ENCODE results near the gene KLHDC10. TPM values are rescaled to one million over a fixed set of nuclear protein-coding genes. Genes with fewer than 3 reads are reported as not detected.

Gene KLHDC10
- total and polyA plus RNA-seq, 2 donors (not counting 1 experiment from before 2014, with no cell fraction given) = 7.1 to 25.7 TPM

DNA sequence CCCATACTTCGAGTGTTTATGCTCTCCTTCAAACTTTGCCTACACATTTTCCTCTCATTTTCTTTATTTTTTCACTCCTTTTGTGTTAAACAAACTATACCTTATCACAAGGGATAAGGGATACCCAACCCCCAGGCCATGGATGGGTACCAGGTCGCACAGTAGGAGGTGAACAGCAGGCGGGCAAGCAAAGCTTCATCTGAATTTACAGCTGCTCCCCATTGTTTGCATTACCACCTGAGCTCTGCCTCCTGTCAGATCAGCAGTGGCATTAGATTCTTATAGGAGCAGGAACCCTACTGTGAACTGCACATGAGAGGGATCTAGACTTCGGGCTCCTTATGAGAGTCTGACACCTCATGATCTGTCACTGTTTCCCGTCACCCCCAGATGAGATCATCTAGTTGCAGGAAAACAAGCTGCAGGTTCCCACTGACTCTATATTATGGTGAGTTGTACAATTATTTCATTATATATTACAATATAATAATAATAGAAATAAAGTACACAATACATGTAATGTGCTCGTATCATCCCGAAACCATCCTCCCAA, 47.6 kb upstream of the KLHDC10 start:
- H3K9ac ChIP-seq (ENCODE audit: low read length) = no peak overlapping the region
- no peaks in the 10 kb centered on the region for H3K4me1 ChIP-seq (ENCODE audit: control insufficient read depth in 2 of 2, insufficient read depth in 2 of 2, low read length in 2 of 2)
- Mint-ChIP-seq H3K27ac (no peak overlapping the region), H3K9me3 (ENCODE audit: insufficient read depth) (no peaks in the 10 kb centered on the region), H3K4me1 (no peaks in the 10 kb centered on the region), H3K4me3 (no peak overlapping the region), H3K27me3 (no peaks in the 10 kb centered on the region)
- peaks cover 3 to 72% of the 10 kb centered on the region in 2 experiments for H3K36me3 ChIP-seq (replicated peaks in 1 of 2; ENCODE audit: control extremely low read depth in 1 of 2, control insufficient read depth in 1 of 2, extremely low read depth in 1 of 2, insufficient read depth in 2 of 2, low read length in 1 of 2)
- no peaks in the 10 kb centered on the region for H3K9me3 ChIP-seq (ENCODE audit: control extremely low read depth in 1 of 3, control insufficient read depth in 2 of 3, insufficient read depth in 1 of 3, low read length in 2 of 3)
- ATAC-seq (ENCODE audit: low read depth) (no peak), DNase-seq (no peak)
- TF ChIP-seq EZH2 (IDR thresholded peaks at IDR 0.05; ENCODE audit: borderline replicate concordance, insufficient read depth, low read depth, low read length, poor library complexity, severe bottlenecking) = no peak
- TF ChIP-seq, protein P1, sequence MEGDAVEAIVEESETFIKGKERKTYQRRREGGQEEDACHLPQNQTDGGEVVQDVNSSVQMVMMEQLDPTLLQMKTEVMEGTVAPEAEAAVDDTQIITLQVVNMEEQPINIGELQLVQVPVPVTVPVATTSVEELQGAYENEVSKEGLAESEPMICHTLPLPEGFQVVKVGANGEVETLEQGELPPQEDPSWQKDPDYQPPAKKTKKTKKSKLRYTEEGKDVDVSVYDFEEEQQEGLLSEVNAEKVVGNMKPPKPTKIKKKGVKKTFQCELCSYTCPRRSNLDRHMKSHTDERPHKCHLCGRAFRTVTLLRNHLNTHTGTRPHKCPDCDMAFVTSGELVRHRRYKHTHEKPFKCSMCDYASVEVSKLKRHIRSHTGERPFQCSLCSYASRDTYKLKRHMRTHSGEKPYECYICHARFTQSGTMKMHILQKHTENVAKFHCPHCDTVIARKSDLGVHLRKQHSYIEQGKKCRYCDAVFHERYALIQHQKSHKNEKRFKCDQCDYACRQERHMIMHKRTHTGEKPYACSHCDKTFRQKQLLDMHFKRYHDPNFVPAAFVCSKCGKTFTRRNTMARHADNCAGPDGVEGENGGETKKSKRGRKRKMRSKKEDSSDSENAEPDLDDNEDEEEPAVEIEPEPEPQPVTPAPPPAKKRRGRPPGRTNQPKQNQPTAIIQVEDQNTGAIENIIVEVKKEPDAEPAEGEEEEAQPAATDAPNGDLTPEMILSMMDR (IDR thresholded peaks at IDR 0.05) = no peak
- intact Hi-C loops (cut with micrococcal nuclease) = no loop called here
- H3K27me3 ChIP-seq (replicated peaks in 1 of 4; ENCODE audit: control extremely low read depth in 1 of 4, control insufficient read depth in 3 of 4, insufficient read depth in 4 of 4, low read length in 3 of 4) = no peaks in the 10 kb centered on the region
- H3K4me2 ChIP-seq (replicated peaks; ENCODE audit: low read depth, low read length, poor library complexity, severe bottlenecking) = no peak overlapping the region
- WGBS (ENCODE audit: insufficient coverage) = 96% methylated on average over 6 of the region's 7 CpGs
- no peaks in the 10 kb centered on the region for H4K20me1 ChIP-seq (ENCODE audit: control insufficient read depth, insufficient read depth, low read length, poor library complexity, severe bottlenecking)
- no peak overlapping the region for H2AFZ ChIP-seq (ENCODE audit: insufficient read depth, low read depth, low read length, poor library complexity, severe bottlenecking)
- no peak overlapping the region for H3K4me3 ChIP-seq (ENCODE audit: control extremely low read depth in 1 of 5, extremely low read depth in 1 of 5, insufficient read depth in 1 of 5, low read depth in 2 of 5, low read length in 4 of 5)
- H3K27ac ChIP-seq (ENCODE audit: low read length in 2 of 2) = no peak overlapping the region
- POLR2A ChIA-PET = no interaction called here
- CTCF ChIA-PET = interaction anchor here (2.0 kb wide), 1 partner anchor 10 kb away, joined by 6 read pairs; no protein-coding TSS in a partner anchor
- H3K79me2 ChIP-seq (ENCODE audit: control insufficient read depth, insufficient read depth, low read length) = no peaks in the 10 kb centered on the region

DNA sequence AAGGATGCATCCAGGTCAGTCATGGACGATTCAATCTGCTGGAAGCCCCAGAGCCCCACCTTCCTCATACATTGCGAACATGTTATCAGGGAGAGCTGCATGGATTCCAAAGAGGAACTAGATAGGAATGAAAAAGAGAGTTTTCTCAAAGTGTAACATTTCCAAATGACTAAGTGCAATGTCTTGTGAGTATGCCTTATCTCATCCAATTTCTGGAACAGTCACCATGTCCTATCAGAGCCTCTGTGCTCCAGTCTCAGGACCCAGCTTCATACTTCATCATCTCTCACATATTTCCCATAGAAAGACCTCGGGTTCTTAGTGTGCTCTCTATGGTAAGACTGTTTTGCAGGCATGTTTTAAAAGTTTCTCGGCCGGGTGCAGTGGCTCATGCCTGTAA, 45.9 kb upstream of the KLHDC10 start:
- no peaks in the 10 kb centered on the region for H3K9me3 ChIP-seq (ENCODE audit: control extremely low read depth in 1 of 3, control insufficient read depth in 2 of 3, insufficient read depth in 1 of 3, low read length in 2 of 3)
- no peak overlapping the region for H3K4me2 ChIP-seq (replicated peaks; ENCODE audit: low read depth, low read length, poor library complexity, severe bottlenecking)
- H3K79me2 ChIP-seq (ENCODE audit: control insufficient read depth, insufficient read depth, low read length) = no peaks in the 10 kb centered on the region
- POLR2A ChIA-PET = interaction anchor here (0.7 kb wide), 1 partner anchor 194 kb away, joined by 7 read pairs; no protein-coding TSS in a partner anchor
- intact Hi-C loops (cut with micrococcal nuclease) = no loop called here
- H4K20me1 ChIP-seq (ENCODE audit: control insufficient read depth, insufficient read depth, low read length, poor library complexity, severe bottlenecking) = no peaks in the 10 kb centered on the region
- no peaks in the 10 kb centered on the region for H3K4me1 Mint-ChIP-seq
- H3K27me3 ChIP-seq (replicated peaks in 1 of 4; ENCODE audit: control extremely low read depth in 1 of 4, control insufficient read depth in 3 of 4, insufficient read depth in 4 of 4, low read length in 3 of 4) = no peaks in the 10 kb centered on the region
- no peak overlapping the region for H3K4me3 ChIP-seq (ENCODE audit: control extremely low read depth in 1 of 5, extremely low read depth in 1 of 5, insufficient read depth in 1 of 5, low read depth in 2 of 5, low read length in 4 of 5)
- H2AFZ ChIP-seq (ENCODE audit: insufficient read depth, low read depth, low read length, poor library complexity, severe bottlenecking) = no peak overlapping the region
- no peak for TF ChIP-seq EZH2 (IDR thresholded peaks at IDR 0.05; ENCODE audit: borderline replicate concordance, insufficient read depth, low read depth, low read length, poor library complexity, severe bottlenecking)
- TF ChIP-seq, protein P1 (IDR thresholded peaks at IDR 0.05) = no peak
- CTCF ChIA-PET = interaction anchor here (0.6 kb wide), 1 partner anchor 739 kb away, joined by 3 read pairs; no protein-coding TSS in a partner anchor
- H3K27me3 Mint-ChIP-seq = no peaks in the 10 kb centered on the region
- 100% methylated on average over 2 of the region's 5 CpGs for WGBS (ENCODE audit: insufficient coverage)
- no peaks in the 10 kb centered on the region for H3K9me3 Mint-ChIP-seq (ENCODE audit: insufficient read depth)
- H3K4me1 ChIP-seq (ENCODE audit: control insufficient read depth in 2 of 2, insufficient read depth in 2 of 2, low read length in 2 of 2) = no peaks in the 10 kb centered on the region
- no peak overlapping the region for H3K27ac Mint-ChIP-seq
- no peak overlapping the region for H3K27ac ChIP-seq (ENCODE audit: low read length in 2 of 2)
- H3K4me3 Mint-ChIP-seq = no peak overlapping the region
- ATAC-seq (ENCODE audit: low read depth) (no peak), DNase-seq (no peak)
- no peak overlapping the region for H3K9ac ChIP-seq (ENCODE audit: low read length)
- H3K36me3 ChIP-seq (replicated peaks in 1 of 2; ENCODE audit: control extremely low read depth in 1 of 2, control insufficient read depth in 1 of 2, extremely low read depth in 1 of 2, insufficient read depth in 2 of 2, low read length in 1 of 2) = peaks cover 5 to 66% of the 10 kb centered on the region in 2 experiments

All from B cell (primary cell).